ENCODE measurements around the gene ACSL5. TPM values are rescaled to one million over a fixed set of nuclear protein-coding genes. Genes with fewer than 3 reads are reported as not detected.

ACSL5 gene
- total RNA-seq, 1 experiment from 2014 or later = not detected

- no peaks in the 10 kb centered on the region; the same call in 1 of the 2 replicates for H3K27me3 ChIP-seq (ENCODE audit: insufficient read depth, low read length)
- H4K91ac ChIP-seq (ENCODE audit: insufficient read length, low read depth, low read length) = no peak overlapping the region
- H3K9ac ChIP-seq (ENCODE audit: extremely low read depth, insufficient read length, low read length) = no peak overlapping the region
- no CpG with 5 or more reads among the region's 9 CpGs for WGBS (ENCODE audit: extremely low coverage, insufficient read length, low lambda C conversion rate)
- H3K4ac ChIP-seq (ENCODE audit: low read depth, low read length) = no peak overlapping the region
- no peak overlapping the region for H2BK12ac ChIP-seq (ENCODE audit: insufficient read length, low read depth, low read length)
- no peak overlapping the region for H3K56ac ChIP-seq (ENCODE audit: insufficient read length, low read depth, low read length)
- H3K27ac Mint-ChIP-seq = no peak overlapping the region
- H3K4me1 Mint-ChIP-seq = no peaks in the 10 kb centered on the region
- H3K27ac ChIP-seq (ENCODE audit: insufficient read length, low read depth, low read length) = no peak overlapping the region
- no peaks in the 10 kb centered on the region for H3K79me2 ChIP-seq (ENCODE audit: insufficient read depth, low read length)
- H2BK20ac ChIP-seq (ENCODE audit: low read depth, low read length, poor library complexity, severe bottlenecking) = no peak overlapping the region
- H4K20me1 ChIP-seq (ENCODE audit: control insufficient read depth, insufficient read depth, insufficient read length) = no peaks in the 10 kb centered on the region
- no peak overlapping the region for H3K4me2 ChIP-seq (ENCODE audit: insufficient read depth, insufficient read length, low read length)
- no peak overlapping the region for H2AFZ ChIP-seq (ENCODE audit: low read length)
- H3K23ac ChIP-seq (ENCODE audit: insufficient read length, low read depth, low read length) = no peak overlapping the region
- TF ChIP-seq CTCF (conservative IDR thresholded peaks at IDR 0.05) = no peak
- H2BK120ac ChIP-seq (ENCODE audit: low read depth, low read length, poor library complexity, severe bottlenecking) = no peak overlapping the region
- H3K79me1 ChIP-seq (ENCODE audit: insufficient read depth, low read depth, low read length, poor library complexity, severe bottlenecking) = no peaks in the 10 kb centered on the region
- no peak overlapping the region for H2AK5ac ChIP-seq (ENCODE audit: insufficient read length, low read length)
- H4K8ac ChIP-seq (replicated peaks; ENCODE audit: insufficient read length, low read depth, low read length) = no peak overlapping the region
- H3K18ac ChIP-seq (ENCODE audit: insufficient read length, low read depth, low read length) = no peak overlapping the region
- no peaks in the 10 kb centered on the region; a peak in 1 of 7 replicates for H3K36me3 Mint-ChIP-seq (ENCODE audit: insufficient read depth in 1 of 3, low read depth in 3 of 3)
- H2BK5ac ChIP-seq (ENCODE audit: insufficient read length, low read length) = no peak overlapping the region
- H2BK15ac ChIP-seq (ENCODE audit: low read depth, low read length) = no peak overlapping the region
- H3K23me2 ChIP-seq (ENCODE audit: insufficient read length, low read depth, low read length, poor library complexity, severe bottlenecking) = no peaks in the 10 kb centered on the region
- H3K9me3 Mint-ChIP-seq = no peaks in the 10 kb centered on the region; a peak in 1 of 5 replicates
- DNase-seq = no peak
- H3K14ac ChIP-seq (ENCODE audit: insufficient read depth, low read length) = no peak overlapping the region
- H3K27me3 Mint-ChIP-seq (ENCODE audit: low read depth) = peaks cover 2% of the 10 kb centered on the region; the same call in 1 of the 2 replicates
- no peak overlapping the region for H4K5ac ChIP-seq (ENCODE audit: insufficient read length, low read depth, low read length)
- no peak overlapping the region for H3K4me3 Mint-ChIP-seq
- no peaks in the 10 kb centered on the region for H3K4me1 ChIP-seq (ENCODE audit: insufficient read depth, low read length)
- no peak overlapping the region for H3T11ph ChIP-seq (ENCODE audit: low read length)
- no peaks in the 10 kb centered on the region for H3K9me3 ChIP-seq (ENCODE audit: control insufficient read depth, low read depth, low read length)
These were observed 28.2 kb upstream of the ACSL5 start for GRCh38 chr10:112345743-112346142.

Measured in H9 (cell line).